ENCODE results near the gene PRKCH.

Gene PRKCH

DNA sequence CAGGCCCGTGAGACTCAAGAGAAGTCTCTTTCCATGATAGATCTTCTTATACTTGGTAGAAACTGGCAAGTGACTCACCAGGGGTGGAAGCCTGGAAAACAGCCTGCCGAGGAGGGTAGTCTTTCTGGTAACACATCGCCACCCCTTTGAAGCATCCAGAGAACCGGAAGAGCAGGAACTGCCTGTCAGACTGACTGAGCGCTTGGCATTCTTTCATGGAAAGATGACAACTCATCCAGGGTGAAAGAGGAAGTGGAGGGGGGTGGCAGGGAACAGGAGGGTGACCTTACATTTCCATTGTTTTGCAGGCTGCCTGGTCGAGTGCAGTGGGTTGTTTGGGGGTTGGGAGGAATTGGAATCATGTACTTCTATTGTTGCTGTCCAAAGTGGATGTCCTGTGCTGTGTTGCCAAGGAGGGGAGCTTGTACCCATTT lies 34.5 kb downstream of the PRKCH start:
- H3K4me3 Mint-ChIP-seq: peak overlapping the region; percentile 60
- H3K36me3 Mint-ChIP-seq (ENCODE audit: low read depth): peaks cover 45% of the 10 kb centered on the region

GRCh38 chr14:61357123-61357522 lies 35.7 kb downstream of the PRKCH start:
- H3K4me1 Mint-ChIP-seq (ENCODE audit: low read depth): peaks cover 70% of the 10 kb centered on the region
- peak overlapping the region; percentile 70 for H3K4me3 Mint-ChIP-seq
- no peaks in the 10 kb centered on the region for H3K9me3 Mint-ChIP-seq
- H3K27me3 Mint-ChIP-seq (ENCODE audit: low read depth): no peaks in the 10 kb centered on the region
- peaks cover 44% of the 10 kb centered on the region for H3K36me3 Mint-ChIP-seq (ENCODE audit: low read depth)
- peak overlapping the region; percentile 79 for H3K27ac Mint-ChIP-seq

More for the DNA sequence above, 34.5 kb downstream of the PRKCH start:
- Mint-ChIP-seq H3K4me1 (ENCODE audit: low read depth) (peaks cover 77% of the 10 kb centered on the region), H3K27ac (peak overlapping the region; percentile 88), H3K27me3 (ENCODE audit: low read depth) (no peaks in the 10 kb centered on the region), H3K9me3 (no peaks in the 10 kb centered on the region)

GRCh38 chr14:61358554-61359226 lies 37.3 kb downstream of the PRKCH start:
- H3K27me3 Mint-ChIP-seq (ENCODE audit: low read depth): no peaks in the 10 kb centered on the region
- H3K4me1 Mint-ChIP-seq (ENCODE audit: low read depth): peaks cover 62% of the 10 kb centered on the region
- H3K36me3 Mint-ChIP-seq (ENCODE audit: low read depth): peaks cover 42% of the 10 kb centered on the region
- H3K27ac Mint-ChIP-seq: peak overlapping the region; percentile 57
- H3K9me3 Mint-ChIP-seq: no peaks in the 10 kb centered on the region
- H3K4me3 Mint-ChIP-seq: peak overlapping the region; percentile 16

- H3K27me3 Mint-ChIP-seq (ENCODE audit: low read depth): no peaks in the 10 kb centered on the region
- H3K4me3 Mint-ChIP-seq: no peak overlapping the region
- peaks cover 44% of the 10 kb centered on the region for H3K4me1 Mint-ChIP-seq (ENCODE audit: low read depth)
- H3K27ac Mint-ChIP-seq: no peak overlapping the region
- H3K36me3 Mint-ChIP-seq (ENCODE audit: low read depth): peaks cover 33% of the 10 kb centered on the region
- H3K9me3 Mint-ChIP-seq: no peaks in the 10 kb centered on the region
These were observed 39.6 kb downstream of the PRKCH start for GRCh38 chr14:61360796-61361525.

DNA sequence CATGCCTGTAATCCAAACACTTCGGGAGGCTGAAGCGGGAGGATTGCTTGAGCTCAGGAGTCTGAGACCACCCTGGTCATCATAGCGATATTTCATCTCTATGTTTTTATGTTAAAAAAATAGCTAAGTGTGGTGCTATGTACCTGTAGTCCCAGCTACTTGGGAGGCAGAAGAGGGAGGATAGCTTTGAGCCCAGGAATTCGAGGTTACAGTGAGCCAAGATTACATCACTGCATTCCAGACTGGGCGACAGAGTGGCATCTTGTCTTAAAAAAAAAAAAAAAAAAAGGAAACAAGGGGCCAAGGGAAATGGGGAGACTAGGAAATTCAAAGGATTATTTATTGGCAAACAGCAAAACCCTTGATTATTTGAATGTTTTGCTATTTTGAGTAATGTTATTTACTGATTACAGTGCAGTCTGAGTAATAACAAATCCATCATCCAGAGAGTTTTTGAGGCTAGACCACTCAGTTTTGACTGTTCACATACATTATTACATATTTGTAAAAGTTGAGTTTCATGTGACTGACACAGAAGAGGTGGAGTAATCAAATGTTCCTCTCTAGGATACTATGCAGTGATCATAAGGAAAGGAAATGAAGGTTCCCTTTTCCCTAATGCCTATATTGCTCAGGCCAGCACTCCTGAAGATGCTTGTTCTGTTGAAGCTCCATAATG lies 40.8 kb downstream of the PRKCH start:
- peaks cover 40% of the 10 kb centered on the region for H3K4me1 Mint-ChIP-seq (ENCODE audit: low read depth)

GRCh38 chr14:61364243-61364642 lies 42.9 kb downstream of the PRKCH start:
- Mint-ChIP-seq H3K4me3 (no peak overlapping the region), H3K36me3 (ENCODE audit: low read depth) (peaks cover 17% of the 10 kb centered on the region), H3K27me3 (ENCODE audit: low read depth) (no peaks in the 10 kb centered on the region), H3K27ac (no peak overlapping the region), H3K4me1 (ENCODE audit: low read depth) (peaks cover 38% of the 10 kb centered on the region), H3K9me3 (no peaks in the 10 kb centered on the region)

More for the DNA sequence above, 40.8 kb downstream of the PRKCH start:
- no peaks in the 10 kb centered on the region for H3K9me3 Mint-ChIP-seq
- H3K27me3 Mint-ChIP-seq (ENCODE audit: low read depth): no peaks in the 10 kb centered on the region
- H3K27ac Mint-ChIP-seq: no peak overlapping the region
- H3K4me3 Mint-ChIP-seq: no peak overlapping the region
- H3K36me3 Mint-ChIP-seq (ENCODE audit: low read depth): peaks cover 28% of the 10 kb centered on the region

- H3K27ac Mint-ChIP-seq: no peak overlapping the region
These were observed 44.4 kb downstream of the PRKCH start for GRCh38 chr14:61365667-61366212.

GRCh38 chr14:61368114-61368710 lies 46.8 kb downstream of the PRKCH start:
- Mint-ChIP-seq H3K36me3 (ENCODE audit: low read depth) (peaks cover 27% of the 10 kb centered on the region), H3K9me3 (peaks cover 10% of the 10 kb centered on the region), H3K4me1 (ENCODE audit: low read depth) (peaks cover 56% of the 10 kb centered on the region), H3K27ac (peak overlapping the region; percentile 70), H3K27me3 (ENCODE audit: low read depth) (no peaks in the 10 kb centered on the region), H3K4me3 (no peak overlapping the region)

More at GRCh38 chr14:61365667-61366212, 44.4 kb downstream of the PRKCH start:
- Mint-ChIP-seq H3K4me1 (ENCODE audit: low read depth) (peaks cover 44% of the 10 kb centered on the region), H3K4me3 (no peak overlapping the region), H3K9me3 (no peaks in the 10 kb centered on the region), H3K36me3 (ENCODE audit: low read depth) (peaks cover 12% of the 10 kb centered on the region), H3K27me3 (ENCODE audit: low read depth) (no peaks in the 10 kb centered on the region)

GRCh38 chr14:61368781-61369453 lies 47.5 kb downstream of the PRKCH start:
- Mint-ChIP-seq H3K27me3 (ENCODE audit: low read depth) (no peaks in the 10 kb centered on the region), H3K27ac (peak overlapping the region; percentile 43), H3K4me3 (no peak overlapping the region), H3K36me3 (ENCODE audit: low read depth) (peaks cover 34% of the 10 kb centered on the region), H3K9me3 (peaks cover 15% of the 10 kb centered on the region), H3K4me1 (ENCODE audit: low read depth) (peaks cover 59% of the 10 kb centered on the region)

DNA sequence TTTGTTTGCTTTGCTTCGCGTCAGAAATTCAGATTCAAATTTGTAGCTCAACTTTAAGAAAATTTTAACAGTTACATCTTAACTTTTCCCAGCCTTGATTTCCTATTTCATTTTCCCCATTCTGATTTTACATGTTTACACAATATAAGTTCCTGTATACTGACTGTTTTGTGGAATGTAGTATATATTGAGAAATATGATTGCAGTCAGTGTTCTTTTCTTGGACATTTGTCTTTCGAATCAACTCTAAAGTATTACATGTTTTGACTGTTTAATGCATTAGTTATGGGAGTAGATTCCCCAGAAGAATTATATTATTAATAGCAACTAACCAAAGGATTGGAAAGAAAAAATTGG lies 48.1 kb downstream of the PRKCH start:
- no peak overlapping the region for H3K4me3 Mint-ChIP-seq

GRCh38 chr14:61372379-61372778 lies 51.0 kb downstream of the PRKCH start:
- Mint-ChIP-seq H3K27ac (peak overlapping the region; percentile 42), H3K27me3 (ENCODE audit: low read depth) (no peaks in the 10 kb centered on the region), H3K9me3 (peaks cover 43% of the 10 kb centered on the region), H3K4me1 (ENCODE audit: low read depth) (peaks cover 68% of the 10 kb centered on the region), H3K36me3 (ENCODE audit: low read depth) (peaks cover 60% of the 10 kb centered on the region), H3K4me3 (no peak overlapping the region)

More for the DNA sequence above, 48.1 kb downstream of the PRKCH start:
- peaks cover 59% of the 10 kb centered on the region for H3K4me1 Mint-ChIP-seq (ENCODE audit: low read depth)
- H3K36me3 Mint-ChIP-seq (ENCODE audit: low read depth): peaks cover 39% of the 10 kb centered on the region
- peaks cover 20% of the 10 kb centered on the region for H3K9me3 Mint-ChIP-seq
- H3K27ac Mint-ChIP-seq: peak overlapping the region; percentile 43
- H3K27me3 Mint-ChIP-seq (ENCODE audit: low read depth): no peaks in the 10 kb centered on the region

GRCh38 chr14:61372842-61373555 lies 51.6 kb downstream of the PRKCH start:
- Mint-ChIP-seq H3K36me3 (ENCODE audit: low read depth) (peaks cover 65% of the 10 kb centered on the region), H3K27me3 (ENCODE audit: low read depth) (no peaks in the 10 kb centered on the region), H3K4me3 (peak overlapping the region; percentile 7), H3K27ac (peak overlapping the region; percentile 21), H3K9me3 (peaks cover 43% of the 10 kb centered on the region), H3K4me1 (ENCODE audit: low read depth) (peaks cover 68% of the 10 kb centered on the region)

DNA sequence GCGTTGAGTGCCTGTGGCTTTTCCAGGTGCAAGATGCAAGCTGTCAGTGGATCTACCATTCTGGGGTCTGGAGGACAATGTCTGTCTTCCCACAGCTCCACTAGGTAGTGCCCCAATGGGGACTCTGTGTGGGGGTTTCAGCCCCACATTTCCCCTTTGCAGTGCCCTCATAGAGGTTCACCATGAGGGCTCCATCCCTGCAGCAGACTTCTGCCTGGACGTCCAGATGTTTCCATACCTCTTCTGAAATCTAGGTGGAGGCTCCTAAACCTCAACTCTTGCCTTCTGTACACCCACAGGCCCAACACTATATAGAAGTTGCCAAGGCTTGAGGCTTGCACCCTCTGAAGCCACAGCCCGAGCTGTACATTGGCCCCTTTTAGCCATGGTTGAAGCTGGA lies 52.9 kb downstream of the PRKCH start:
- no peak overlapping the region for H3K27ac Mint-ChIP-seq
- H3K27me3 Mint-ChIP-seq (ENCODE audit: low read depth): no peaks in the 10 kb centered on the region
- peaks cover 67% of the 10 kb centered on the region for H3K4me1 Mint-ChIP-seq (ENCODE audit: low read depth)
- peaks cover 71% of the 10 kb centered on the region for H3K36me3 Mint-ChIP-seq (ENCODE audit: low read depth)
- no peak overlapping the region for H3K4me3 Mint-ChIP-seq
- H3K9me3 Mint-ChIP-seq: peaks cover 43% of the 10 kb centered on the region
